Breast epithelium (tissue), 3 donors: ENCODE data around the gene GPR22.

Source experiments
- CTCF ChIP-seq, 3 donors: fragments of 450-650 bp; IDR thresholded peaks; one replicate each; pipeline ENCODE4 v1.5.1; 2016 to 2017; ENCODE audit warnings: antibody characterized with exemption in 3 of 3, mild to moderate bottlenecking in 3 of 3, moderate library complexity in 3 of 3
- POLR2A ChIP-seq: fragments of 450-650 bp; IDR thresholded peaks from one replicate; pipeline ENCODE4 v1.6.1; 2016; ENCODE audit warnings: antibody characterized with exemption, mild to moderate bottlenecking, moderate library complexity
- POLR2AphosphoS5 ChIP-seq, 3 donors: sonication (generic); formaldehyde crosslinking; IDR thresholded peaks; one replicate each; pipeline ENCODE4 v1.6.1; 2017; ENCODE audit warnings: antibody characterized with exemption in 3 of 3

- TF ChIP-seq CTCF (IDR thresholded peaks at IDR 0.05) (no peak), POLR2AphosphoS5 (IDR thresholded peaks at IDR 0.05) (no peak), POLR2A (no peak)
Observed at GRCh38 chr7:107502797-107503196, 32.9 kb downstream of the GPR22 start.
